ENCODE data around the gene EEFSEC.

EEFSEC gene

DNA sequence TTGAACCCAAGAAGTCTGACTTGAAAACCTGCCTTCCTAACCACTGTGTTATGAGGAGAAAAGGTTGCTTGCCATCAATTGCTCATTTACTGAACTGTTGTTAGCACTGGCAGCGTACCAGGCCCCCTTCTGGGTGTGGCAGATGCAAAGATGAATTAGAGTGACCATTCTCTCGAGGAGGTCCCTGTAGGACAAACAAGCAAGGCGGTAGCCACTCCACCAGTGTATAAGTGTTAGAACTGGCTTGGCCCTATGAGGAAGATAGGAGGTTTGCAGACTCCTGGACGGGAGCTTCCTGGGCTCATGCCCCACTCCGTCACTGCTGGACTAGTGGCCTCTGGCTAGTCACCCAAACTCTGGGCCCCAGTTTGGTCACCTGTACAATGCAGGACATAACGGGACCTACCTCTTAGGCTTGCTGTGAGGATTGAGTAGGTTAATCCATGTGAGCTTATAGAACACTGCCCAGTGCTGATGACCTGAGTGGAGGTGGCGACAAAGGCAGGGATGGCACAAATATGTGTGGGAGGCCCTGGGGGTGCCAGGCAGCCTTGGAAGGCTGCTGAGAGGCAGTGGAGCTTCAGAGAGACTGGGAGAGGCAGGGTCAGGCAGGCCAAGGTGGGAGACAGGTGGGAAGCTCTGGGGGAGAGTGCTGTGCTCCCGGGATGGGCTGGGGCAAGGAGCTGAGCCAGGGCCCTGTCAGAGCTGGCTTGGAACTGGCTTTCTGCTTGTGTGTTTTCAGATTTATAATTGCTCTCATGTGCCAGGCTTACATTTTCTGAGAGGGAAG, 167.5 kb downstream of the EEFSEC start:
- no peak for DNase-seq (ENCODE audit: low read depth)
- no peak overlapping the region for H3K4me3 ChIP-seq (ENCODE audit: low read depth, low read length)

DNA sequence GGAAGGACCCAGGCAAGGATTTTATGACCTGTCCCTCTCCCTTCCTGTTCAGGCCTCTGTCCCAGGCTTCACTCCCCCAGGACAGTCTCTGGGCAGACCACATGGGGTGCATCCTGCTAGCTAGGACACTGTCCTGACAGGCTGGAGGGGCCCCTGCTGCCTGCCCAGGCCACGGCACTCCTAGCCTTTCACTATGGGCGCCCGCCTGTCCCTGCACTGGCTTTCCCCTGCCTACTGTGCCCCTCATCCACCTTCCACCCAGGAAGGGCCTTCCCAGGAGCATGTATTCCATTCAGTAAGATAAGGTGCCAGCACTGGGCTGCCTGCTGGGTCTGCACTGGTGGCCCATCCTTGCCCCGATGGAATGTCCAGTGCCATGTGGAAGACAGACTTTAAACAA, 168.1 kb downstream of the EEFSEC start:
- H3K4me3 ChIP-seq (ENCODE audit: low read depth, low read length): no peak overlapping the region
- no peak for DNase-seq (ENCODE audit: low read depth)

DNA sequence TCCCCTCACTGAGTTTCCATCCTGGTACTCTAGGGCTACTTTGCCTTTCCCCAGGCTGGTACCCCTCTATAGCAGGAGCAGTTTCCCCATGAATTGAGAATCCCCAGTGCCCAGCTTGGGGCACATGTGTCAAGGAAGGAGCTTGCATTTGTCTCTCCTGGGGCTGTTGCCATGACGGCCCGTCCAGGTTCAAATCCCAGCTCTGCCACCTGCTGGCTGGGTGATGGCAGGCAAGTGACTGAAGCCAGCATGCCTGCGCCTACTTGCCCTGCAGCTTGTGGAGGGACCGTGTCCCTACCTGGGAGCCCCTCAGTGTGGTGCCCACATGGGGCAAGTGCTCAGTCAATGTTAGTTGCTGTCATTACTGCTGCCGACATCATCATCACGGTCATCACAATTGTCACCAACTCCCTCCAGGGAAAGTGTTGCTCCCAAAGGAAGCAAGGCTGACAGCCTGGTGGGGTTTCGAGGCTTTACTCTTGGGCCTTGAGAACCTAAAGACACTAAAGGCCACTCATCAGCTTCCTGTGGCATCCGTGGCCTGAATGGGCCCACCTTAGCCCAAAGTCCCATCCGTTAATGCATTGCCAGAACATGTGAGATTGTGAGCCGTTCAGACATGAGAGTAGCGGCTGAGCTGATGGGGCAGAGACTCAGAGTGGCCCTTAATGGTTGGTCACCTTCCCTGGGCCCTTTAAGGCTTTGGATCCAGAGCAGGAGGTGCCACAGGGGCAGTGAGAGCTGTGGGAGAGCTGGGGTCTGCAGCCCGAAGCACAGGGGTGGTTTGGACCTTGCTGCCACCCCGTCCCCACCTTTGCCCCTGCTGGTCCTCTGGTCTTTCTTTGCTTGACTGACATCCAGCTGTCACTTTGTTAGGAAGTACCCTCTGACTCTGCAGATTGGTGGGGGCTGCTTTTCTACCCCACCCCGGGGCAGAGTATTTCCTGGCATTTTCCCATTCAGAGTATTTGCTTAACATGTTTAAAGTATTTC, 169.0 kb downstream of the EEFSEC start:
- DNase-seq (ENCODE audit: low read depth): no peak
- no peak overlapping the region for H3K4me3 ChIP-seq (ENCODE audit: low read depth, low read length)

DNA sequence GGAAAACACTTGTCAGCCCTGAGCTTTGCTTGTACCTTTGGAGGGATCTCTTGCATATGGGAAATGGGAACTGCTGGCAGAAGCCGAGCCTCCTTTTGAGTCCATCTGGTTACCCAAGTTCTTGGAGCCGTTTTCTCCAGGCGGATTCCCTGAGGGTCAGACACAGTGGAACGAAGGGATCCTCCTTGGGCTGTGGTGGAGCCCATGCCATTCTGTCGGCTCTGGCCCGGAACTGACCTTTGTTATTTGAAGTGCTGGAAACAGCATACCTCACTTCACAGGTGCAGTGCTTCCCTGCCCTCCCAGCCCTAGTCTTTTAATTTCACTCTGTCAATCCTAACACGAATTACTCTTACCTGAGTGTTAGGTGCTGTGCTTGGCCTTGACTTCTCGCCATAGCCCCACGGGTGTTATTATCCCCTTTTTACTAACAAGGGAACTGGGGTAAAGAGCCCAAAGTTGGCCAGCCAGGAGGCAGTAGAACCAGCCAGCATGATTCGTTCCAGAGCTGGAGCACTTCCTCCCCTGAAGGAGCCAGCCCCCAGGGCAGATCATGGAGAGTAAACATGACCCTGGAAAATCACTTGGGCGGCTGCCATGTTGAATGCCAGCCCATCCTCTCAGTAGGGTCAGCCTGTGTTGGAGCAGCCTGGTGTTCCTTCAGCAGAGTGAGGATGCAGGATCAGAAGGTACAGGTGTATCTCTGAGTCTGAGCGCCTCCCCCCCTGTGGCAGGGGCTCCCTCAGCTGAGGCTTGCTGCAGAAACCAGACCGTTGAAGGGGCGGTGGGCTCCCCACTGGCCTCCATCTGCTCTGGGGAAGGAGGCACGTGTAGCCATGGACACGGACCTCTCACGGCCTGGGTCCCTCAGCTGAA, 170.2 kb downstream of the EEFSEC start:
- no peak for DNase-seq (ENCODE audit: low read depth)
- no peak overlapping the region for H3K4me3 ChIP-seq (ENCODE audit: low read depth, low read length)

DNA sequence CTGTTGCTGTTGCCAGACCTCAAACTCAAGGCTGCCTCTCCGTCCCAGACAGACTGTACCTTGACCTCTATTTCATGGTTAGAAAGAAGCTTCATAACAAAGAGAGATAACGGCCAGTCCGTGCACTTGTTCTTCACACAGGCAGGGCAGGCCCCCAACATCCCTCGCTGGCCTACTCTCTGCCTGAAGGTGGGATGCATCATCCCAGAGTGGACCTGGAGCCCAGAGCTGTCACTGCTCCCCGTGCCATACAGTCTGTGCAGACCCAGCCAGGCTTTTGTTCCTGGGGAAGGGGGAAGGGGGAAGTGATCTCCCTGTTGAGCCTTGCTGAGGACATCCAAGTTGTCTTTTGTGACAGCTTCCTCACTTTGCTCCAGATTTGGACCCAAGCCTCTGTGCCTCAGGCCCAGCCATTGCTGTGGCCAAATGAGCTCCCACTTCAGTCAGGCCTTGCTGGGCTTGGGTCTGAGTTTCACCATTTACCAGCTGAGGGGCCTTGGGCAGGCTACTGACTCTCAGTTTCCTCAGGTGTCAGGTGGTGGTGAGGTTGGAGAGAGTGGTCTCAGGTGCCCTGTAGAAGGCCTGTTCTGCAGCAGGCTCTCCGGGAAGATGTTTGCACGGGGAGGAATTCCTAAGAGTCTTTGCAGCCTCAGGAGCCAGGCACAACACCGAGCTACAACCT, 171.8 kb downstream of the EEFSEC start:
- no peak overlapping the region for H3K4me3 ChIP-seq (ENCODE audit: low read depth, low read length)
- DNase-seq (ENCODE audit: low read depth): no peak

DNA sequence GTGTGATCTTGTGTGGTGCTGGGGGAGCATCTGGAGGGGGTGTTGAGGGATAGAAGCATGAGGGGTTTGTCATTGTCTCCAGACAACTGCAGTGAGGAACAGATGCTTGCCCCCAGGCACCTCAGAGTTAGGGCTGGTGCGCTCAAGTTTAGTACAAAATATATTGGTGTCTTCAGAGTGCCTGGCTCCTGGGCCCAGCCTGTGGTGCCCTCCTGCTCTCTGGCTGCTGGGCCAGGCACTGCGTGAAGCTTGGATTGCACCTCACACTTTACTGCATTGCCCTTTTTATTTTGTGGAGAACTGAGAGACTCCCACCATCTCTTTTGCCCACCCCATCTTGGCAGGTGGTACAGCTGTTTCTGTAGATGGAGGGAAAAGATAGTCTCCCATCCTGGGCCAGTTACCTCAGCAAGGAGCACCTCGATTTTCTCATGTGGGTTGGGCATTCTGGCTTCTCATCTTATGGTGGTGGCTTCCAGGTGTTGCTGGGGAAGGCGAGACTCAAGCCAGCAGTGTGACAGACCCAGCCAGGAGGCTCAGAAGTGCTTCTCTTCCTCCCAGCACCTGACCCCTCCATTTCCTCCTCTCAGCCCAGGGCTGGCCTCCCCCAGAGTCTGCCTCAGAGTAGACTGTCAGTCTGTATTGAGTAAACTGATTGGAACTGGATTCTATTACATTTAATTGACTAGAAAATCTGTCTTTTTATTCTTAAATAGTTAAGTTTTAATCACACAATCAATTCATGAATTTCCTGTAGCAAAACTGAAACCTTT, 173.0 kb downstream of the EEFSEC start:
- no peak for DNase-seq (ENCODE audit: low read depth)
- no peak overlapping the region for H3K4me3 ChIP-seq (ENCODE audit: low read depth, low read length)

DNA sequence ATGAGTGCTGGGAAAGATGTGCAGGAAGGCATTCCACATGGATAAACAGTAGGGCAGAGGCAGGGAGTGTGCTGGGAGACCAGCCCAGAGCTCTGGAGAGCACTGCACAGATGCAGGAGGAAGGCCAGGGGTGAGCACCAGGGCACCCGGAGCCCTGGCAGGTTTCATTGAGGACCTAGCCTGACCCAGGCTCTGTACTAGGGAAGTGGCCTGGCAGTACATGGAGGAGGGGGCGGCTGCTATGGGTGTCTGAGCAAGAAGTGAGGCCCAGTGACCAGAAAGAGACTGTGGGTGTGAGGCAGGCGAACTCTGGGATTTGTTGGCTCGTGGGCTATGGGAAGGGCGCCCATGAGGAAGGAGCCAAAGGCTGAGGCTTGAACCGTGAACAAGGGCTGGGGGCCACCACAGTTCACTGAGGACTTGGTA, 174.3 kb downstream of the EEFSEC start:
- no peak for DNase-seq (ENCODE audit: low read depth)

DNA sequence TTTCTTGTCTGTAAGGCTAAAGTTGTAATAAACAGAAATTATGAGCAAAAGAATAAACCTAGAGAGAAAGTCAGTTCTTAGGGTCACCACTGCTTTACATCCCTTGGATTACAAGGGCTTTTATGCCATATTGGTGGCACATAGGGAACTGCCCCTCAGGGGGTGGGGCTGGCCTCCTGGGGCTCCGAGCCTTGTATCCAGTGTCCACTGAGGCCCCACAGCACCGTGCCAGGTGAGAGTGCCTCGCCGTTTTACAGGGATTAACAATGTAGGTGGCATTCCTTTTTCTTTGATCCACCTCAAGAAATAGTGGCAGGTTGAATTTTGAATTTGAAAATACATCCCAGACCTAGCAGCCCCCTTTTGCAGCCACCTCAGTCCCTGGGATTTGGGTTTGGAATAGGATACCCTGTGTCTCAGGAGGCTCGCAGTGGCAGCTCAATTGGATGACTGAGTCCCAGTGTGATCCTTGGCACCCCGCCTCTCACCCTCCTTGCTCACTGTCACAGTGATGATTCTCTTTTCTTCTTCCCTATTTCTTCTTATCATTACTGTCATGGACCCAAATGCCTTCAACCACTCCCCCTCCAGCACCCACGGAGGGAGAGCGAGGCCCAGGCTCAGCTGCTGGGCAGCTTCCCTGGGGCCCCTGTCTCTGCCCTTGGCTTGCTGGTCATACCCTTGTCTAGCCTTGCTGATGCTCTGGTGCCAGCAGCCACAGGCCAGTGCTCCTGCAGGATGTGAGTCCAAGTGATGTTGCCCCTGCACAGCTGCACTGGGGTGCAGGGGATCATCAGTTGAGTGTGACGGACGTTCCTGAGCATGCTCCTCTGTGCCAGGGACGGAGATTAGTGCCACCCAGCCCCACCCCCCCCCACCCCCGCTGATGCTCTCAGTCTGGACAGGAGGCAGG, 175.5 kb downstream of the EEFSEC start:
- no peak for DNase-seq (ENCODE audit: low read depth)
- no peak overlapping the region for H3K4me3 ChIP-seq (ENCODE audit: low read depth, low read length)

More for the DNA sequence above, 174.3 kb downstream of the EEFSEC start:
- no peak overlapping the region for H3K4me3 ChIP-seq (ENCODE audit: low read depth, low read length)

DNA sequence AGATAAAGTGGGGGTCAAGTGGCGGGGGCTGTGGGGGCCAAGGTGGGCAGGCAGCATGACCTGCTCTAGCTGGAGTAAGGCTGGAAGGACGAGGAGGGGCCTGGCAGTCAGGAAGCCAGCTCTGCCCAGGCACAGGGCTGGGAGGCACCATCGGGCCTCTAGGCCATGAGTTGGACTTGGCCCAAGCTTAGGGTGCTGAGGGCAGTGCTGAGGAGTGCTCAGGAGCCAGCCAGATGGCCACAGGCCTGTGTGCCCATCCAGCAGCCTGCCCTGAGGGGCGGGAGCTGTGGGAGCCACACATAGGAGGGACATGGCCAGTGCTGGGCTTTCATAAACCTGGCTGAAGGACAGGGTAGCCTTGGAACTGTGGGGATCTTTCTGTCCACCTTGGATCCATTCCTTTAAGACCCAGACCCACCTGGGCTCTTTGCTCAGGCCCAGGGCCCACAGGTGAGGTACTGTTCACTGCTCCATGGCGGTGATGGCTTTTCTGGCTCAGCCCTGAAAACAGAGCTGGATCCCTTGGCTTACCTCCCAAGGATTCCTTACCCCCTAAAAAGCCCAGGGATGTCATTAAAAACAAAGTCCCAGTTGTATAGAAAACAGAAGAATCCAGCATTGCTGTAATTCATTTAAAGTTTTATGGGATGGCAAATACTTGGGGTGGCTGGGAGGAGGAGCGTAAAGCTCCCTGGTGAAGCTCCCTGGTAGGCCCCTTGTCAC, 176.4 kb downstream of the EEFSEC start:
- H3K4me3 ChIP-seq (ENCODE audit: low read depth, low read length): no peak overlapping the region
- DNase-seq (ENCODE audit: low read depth): no peak

DNA sequence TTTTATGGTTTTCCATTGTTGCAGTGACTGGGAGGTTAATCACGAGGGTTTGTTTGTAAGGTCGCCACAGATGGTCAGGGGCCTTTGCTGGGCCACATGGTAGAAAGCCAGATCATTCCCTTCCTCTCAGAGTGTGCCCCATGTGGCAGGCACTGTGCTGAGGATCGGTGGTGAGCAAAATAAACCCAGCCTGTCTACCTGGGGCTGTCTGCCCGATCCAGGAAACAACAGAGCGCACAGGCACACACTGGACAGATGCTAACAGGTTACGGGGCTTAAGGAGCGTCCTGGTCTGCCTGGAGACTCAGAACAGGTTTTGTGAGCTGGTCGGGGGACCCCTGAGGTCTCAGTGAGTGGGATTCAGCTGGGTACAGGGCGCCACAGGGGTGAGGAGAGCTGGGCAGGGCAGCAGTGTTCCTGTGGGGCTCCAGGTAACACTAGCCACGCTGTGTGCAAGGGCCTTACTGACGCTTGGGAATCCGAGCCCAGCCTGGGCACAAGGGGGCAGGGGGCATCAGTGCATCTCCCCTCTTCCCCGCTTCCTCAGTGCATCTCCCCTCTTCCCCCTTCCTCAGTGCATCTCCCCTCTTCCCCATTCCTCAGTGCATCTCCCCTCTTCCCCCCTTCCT, 177.0 kb downstream of the EEFSEC start:
- H3K4me3 ChIP-seq (ENCODE audit: low read depth, low read length): no peak overlapping the region

DNA sequence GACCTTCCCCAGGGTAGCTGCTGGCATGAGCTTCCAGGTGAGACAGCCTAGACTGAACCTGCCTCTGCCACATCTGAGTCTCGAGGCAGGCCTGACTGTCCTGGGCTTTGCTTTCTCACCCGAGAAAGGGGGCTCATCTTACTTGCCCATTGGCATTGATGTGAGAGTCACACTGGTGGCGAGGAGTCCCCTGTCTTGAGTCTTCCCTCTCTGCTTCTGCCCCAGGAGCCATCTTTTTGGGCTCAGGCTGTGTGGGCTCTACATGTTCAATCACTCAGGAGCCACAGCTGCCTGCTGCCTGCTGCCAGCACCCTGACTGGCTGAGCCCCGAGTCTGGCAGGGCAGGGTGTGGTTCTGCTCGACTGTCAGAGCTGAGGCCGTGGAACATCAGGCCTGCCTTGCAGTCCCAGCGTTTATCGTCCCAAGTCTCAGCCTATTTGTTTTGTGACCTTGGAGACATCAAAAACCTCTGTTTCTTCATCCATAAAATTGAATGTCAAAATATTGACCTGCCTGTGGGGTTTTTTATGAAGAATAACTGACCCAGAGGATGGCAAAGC, 180.9 kb downstream of the EEFSEC start:
- H3K4me3 ChIP-seq (ENCODE audit: low read depth, low read length): no peak overlapping the region
- DNase-seq (ENCODE audit: low read depth): no peak

More for the DNA sequence above, 177.0 kb downstream of the EEFSEC start:
- DNase-seq (ENCODE audit: low read depth): no peak

DNA sequence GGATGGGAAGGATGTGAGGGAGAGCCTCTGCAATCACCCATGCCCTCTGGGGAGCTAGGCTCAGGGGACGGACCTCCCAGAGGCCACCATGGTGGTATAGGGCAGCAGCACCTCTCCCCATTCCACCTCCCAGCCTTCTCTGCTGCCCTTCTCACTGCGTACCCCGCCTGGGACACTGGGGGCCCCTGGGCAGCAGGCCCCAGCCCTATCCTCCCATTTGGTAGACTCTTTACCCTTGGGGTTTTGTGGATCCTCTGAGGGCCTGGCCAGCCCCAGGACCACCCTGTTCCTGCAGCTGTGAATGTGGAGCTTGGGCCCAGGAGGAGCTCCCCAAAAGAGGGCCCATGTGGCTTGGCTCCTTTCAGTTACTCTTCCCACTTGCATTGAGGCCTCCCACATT, 181.5 kb downstream of the EEFSEC start:
- DNase-seq (ENCODE audit: low read depth): no peak

DNA sequence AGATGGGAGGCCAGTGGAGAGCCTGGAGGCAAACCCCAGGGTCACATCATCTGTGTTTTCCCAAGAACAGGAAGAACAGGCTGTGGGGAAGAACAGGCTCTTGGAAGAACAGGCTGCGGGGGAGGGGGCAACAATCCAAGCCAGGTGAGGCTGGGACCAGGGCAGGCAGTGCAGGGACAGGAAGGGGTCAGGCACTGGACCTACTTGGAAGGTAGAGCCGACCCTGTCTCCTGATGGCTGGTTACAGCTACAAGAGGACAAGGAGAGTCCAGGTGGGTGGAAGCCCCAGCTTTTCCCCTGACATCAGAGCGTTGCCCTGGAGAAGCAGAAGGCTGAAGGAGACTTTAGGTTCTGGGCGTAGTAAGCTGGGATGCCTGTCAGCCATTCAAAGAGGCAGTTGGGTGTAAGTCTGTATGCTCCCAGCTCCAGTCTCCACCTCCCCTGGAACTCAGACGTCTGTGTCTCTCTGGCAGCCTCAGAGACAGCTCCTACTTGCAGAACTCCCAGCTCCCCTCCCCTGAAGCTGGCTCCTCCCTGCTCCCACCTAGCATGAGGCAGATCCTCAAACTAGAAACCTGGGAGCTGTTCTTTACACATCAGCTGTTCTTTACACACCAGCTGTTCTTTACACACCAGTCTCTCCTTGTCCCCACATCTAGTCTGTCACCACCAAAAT, 182.5 kb downstream of the EEFSEC start:
- H3K4me3 ChIP-seq (ENCODE audit: low read depth, low read length): no peak overlapping the region
- DNase-seq (ENCODE audit: low read depth): no peak

More for the DNA sequence above, 181.5 kb downstream of the EEFSEC start:
- no peak overlapping the region for H3K4me3 ChIP-seq (ENCODE audit: low read depth, low read length)

DNA sequence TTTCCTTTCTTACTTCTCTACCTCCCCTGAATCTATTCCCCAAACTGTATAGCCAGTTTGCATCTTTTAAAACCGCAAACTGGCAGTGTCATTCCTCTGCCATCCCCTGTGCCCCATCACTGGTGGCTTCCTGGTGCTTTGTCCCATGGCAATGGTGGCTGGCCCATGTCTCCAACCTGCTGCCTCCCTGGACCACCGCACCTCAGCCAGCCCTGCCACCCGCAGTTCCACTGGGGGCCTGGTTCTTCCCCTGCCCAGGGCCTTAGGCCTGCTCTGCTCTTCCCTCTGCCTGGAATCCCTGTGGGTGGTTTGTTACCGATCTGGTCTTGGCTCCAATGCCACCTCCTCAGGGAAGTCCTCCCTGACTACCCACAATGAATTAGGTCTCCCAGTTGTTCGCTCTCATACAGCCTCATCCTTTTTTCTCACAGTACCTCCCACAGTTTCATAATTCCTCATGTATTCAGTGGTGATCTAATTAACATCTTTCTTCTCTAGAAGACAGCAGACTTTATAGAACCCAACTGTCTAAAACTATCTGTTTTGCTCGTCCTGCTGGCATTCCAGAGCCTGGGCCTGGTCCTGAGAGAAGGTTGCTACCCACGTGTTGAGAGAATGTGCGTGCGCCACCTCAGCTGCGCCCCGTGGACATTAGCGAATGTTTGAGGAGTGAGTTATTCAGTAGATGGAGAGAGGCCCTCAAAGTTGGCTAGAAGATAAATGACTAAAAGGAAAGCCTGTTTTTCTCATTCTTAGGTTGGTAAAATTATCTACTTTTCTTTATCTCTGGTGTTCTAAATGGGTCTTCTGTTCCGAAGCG, 183.3 kb downstream of the EEFSEC start:
- no peak overlapping the region for H3K4me3 ChIP-seq (ENCODE audit: low read depth, low read length)
- no peak for DNase-seq (ENCODE audit: low read depth)

DNA sequence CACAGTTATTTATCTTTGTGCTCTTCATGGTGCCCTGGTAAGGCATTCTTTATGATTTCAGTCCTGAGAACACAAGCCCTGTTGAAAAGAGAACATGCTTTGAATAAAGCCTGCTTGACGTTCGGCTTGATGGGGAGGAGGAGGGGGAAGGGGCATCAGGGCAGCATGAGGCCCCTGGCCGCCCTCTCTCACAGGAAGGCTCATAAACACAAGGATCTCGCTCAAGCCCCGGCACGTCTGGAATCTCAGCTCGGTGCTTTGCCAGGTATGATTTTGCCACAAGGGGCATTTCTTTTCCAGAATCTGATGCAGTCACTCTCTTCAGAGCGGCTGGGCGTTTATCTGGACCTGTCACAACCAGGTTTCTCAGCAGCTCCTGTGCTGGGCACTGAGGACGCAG, 184.0 kb downstream of the EEFSEC start:
- DNase-seq (ENCODE audit: low read depth): no peak
- no peak overlapping the region for H3K4me3 ChIP-seq (ENCODE audit: low read depth, low read length)

All from skeletal muscle cell (primary cell).